Loucy (cell line): ENCODE measurements around the gene VSIG10L2.

Experiments used
- H2AFZ ChIP-seq: fragments of 200-600 bp; sonication (generic); 2 replicates; pipeline ENCODE4 v1.6.0; 2016; ENCODE audit warnings: antibody characterized with exemption, mild to moderate bottlenecking, low read length, moderate library complexity
- H3F3A ChIP-seq: fragments of 200-600 bp; 2 replicates; pipeline ENCODE4 v1.6.0; 2016; ENCODE audit warnings: antibody characterized with exemption, low read depth, mild to moderate bottlenecking
- H3K27me3 ChIP-seq: fragments of 200-600 bp; sonication (generic); 2 replicates; pipeline ENCODE4 v1.6.1; 2014; ENCODE audit warnings: low read length, mild to moderate bottlenecking; ENCODE audit not compliant: insufficient read depth, poor library complexity, severe bottlenecking
- H3K36me3 ChIP-seq: fragments of 200-600 bp; sonication (generic); 2 replicates; pipeline ENCODE4 v1.6.1; 2016; ENCODE audit warnings: low read length; ENCODE audit not compliant: insufficient read depth
- H3K4me1 ChIP-seq: fragments of 200-600 bp; sonication (generic); 2 replicates; pipeline ENCODE4 v1.5.1; 2014; ENCODE audit warnings: low read length, mild to moderate bottlenecking; ENCODE audit not compliant: insufficient read depth, poor library complexity, severe bottlenecking
- H3K4me2 ChIP-seq: fragments of 200-600 bp; sonication (generic); 2 replicates; pipeline ENCODE4 v1.6.0; 2014; ENCODE audit warnings: antibody characterized with exemption, low read length, low read depth, mild to moderate bottlenecking; ENCODE audit not compliant: poor library complexity, severe bottlenecking
- H3K4me3 ChIP-seq: fragments of 200-600 bp; sonication (generic); 2 replicates; pipeline ENCODE4 v1.5.1; 2014; ENCODE audit warnings: low read length, mild to moderate bottlenecking, mixed read lengths; ENCODE audit not compliant: poor library complexity, severe bottlenecking
- H3K79me2 ChIP-seq: fragments of 200-600 bp; sonication (generic); 2 replicates; pipeline ENCODE4 v1.6.1; 2014; ENCODE audit warnings: low read length; ENCODE audit not compliant: insufficient read depth
- H3K9ac ChIP-seq: fragments of 200-600 bp; sonication (generic); 2 replicates; pipeline ENCODE4 v1.6.0; 2014; ENCODE audit warnings: mild to moderate bottlenecking, low read depth, low read length, moderate library complexity; ENCODE audit not compliant: poor library complexity, severe bottlenecking
- H3K9me2 ChIP-seq: fragments of 200-600 bp; sonication (generic); replicated peaks from 2 replicates; pipeline ENCODE4 v1.6.1; 2016; ENCODE audit warnings: low read depth, low read length, mixed read lengths
- H3K9me3 ChIP-seq: fragments of 200-600 bp; sonication (generic); 2 replicates; pipeline ENCODE4 v1.6.1; 2014; ENCODE audit warnings: mild to moderate bottlenecking, antibody characterized with exemption, low read length, low read depth; ENCODE audit not compliant: insufficient read depth
- H4K20me1 ChIP-seq: fragments of 200-600 bp; sonication (generic); 2 replicates; pipeline ENCODE4 v1.6.0; 2014; ENCODE audit warnings: antibody characterized with exemption, low read length, mild to moderate bottlenecking; ENCODE audit not compliant: insufficient read depth, poor library complexity, severe bottlenecking
- EZH2phosphoT487 ChIP-seq: fragments of 200-600 bp; IDR thresholded peaks from 2 replicates; pipeline ENCODE4 v1.6.1; 2018; ENCODE audit warnings: antibody characterized with exemption, mild to moderate bottlenecking, moderate library complexity, borderline replicate concordance
- TF ChIP-seq, protein P1 (sequence below): fragments of 200-600 bp; sonication (generic); conservative IDR thresholded peaks from 2 replicates; pipeline ENCODE4 v1.5.1; 2014; ENCODE audit warnings: mild to moderate bottlenecking, antibody characterized with exemption, low read length

The VSIG10L2 gene

DNA sequence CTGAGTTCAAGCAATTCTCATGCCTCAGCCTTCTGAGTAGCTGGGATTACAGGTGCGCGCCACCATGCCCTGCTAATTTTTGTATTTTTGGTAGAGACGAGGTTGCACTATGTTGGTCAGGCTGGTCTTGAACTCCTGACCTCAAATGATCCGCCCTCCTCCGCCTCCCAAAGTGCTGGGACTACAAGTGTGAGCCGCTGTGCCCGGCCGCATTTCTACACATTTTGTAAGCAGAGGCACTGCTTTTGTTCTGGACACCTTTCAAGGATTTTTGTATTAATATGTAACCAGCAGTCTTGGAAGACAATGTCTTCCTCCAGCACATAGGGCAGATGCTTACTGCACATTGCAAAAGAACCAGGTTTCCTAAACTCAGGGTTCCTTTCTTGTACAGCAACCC lies 11.4 kb upstream of the VSIG10L2 start:
- H2AFZ ChIP-seq: no peak overlapping the region
- TF ChIP-seq, protein P1, sequence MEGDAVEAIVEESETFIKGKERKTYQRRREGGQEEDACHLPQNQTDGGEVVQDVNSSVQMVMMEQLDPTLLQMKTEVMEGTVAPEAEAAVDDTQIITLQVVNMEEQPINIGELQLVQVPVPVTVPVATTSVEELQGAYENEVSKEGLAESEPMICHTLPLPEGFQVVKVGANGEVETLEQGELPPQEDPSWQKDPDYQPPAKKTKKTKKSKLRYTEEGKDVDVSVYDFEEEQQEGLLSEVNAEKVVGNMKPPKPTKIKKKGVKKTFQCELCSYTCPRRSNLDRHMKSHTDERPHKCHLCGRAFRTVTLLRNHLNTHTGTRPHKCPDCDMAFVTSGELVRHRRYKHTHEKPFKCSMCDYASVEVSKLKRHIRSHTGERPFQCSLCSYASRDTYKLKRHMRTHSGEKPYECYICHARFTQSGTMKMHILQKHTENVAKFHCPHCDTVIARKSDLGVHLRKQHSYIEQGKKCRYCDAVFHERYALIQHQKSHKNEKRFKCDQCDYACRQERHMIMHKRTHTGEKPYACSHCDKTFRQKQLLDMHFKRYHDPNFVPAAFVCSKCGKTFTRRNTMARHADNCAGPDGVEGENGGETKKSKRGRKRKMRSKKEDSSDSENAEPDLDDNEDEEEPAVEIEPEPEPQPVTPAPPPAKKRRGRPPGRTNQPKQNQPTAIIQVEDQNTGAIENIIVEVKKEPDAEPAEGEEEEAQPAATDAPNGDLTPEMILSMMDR: no peak
- no peak for TF ChIP-seq EZH2phosphoT487
- H3K9me3 ChIP-seq: no peaks in the 10 kb centered on the region
- no peaks in the 10 kb centered on the region for H3K79me2 ChIP-seq
- no peaks in the 10 kb centered on the region for H3K9me2 ChIP-seq
- no peak overlapping the region for H3K9ac ChIP-seq
- no peaks in the 10 kb centered on the region for H3K36me3 ChIP-seq
- H3K27me3 ChIP-seq: peaks cover 18% of the 10 kb centered on the region
- H3F3A ChIP-seq: no peaks in the 10 kb centered on the region
- H3K4me2 ChIP-seq: no peak overlapping the region
- H4K20me1 ChIP-seq: no peaks in the 10 kb centered on the region
- no peak overlapping the region for H3K4me3 ChIP-seq
- no peaks in the 10 kb centered on the region for H3K4me1 ChIP-seq

DNA sequence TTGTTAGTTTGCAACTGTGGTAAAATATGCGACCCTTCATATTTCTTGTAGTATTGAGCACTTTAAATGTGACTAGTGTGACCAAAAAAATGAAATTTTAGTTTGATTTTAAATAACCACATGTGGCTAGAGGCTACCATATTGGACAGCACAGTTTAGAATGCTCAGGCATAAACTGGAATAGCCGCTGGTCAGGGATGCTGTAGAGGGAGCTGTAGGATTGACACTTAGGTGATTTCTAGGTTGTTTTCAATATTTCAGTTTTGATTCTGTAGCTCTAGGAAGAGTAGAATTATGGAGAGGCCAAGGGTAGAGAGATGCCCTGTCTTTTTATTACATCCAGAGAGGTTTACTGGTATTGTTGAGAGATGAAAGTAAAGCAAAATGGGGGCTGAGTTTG lies 10.8 kb upstream of the VSIG10L2 start:
- H3K9me3 ChIP-seq: no peaks in the 10 kb centered on the region
- H3K27me3 ChIP-seq: peaks cover 18% of the 10 kb centered on the region

DNA sequence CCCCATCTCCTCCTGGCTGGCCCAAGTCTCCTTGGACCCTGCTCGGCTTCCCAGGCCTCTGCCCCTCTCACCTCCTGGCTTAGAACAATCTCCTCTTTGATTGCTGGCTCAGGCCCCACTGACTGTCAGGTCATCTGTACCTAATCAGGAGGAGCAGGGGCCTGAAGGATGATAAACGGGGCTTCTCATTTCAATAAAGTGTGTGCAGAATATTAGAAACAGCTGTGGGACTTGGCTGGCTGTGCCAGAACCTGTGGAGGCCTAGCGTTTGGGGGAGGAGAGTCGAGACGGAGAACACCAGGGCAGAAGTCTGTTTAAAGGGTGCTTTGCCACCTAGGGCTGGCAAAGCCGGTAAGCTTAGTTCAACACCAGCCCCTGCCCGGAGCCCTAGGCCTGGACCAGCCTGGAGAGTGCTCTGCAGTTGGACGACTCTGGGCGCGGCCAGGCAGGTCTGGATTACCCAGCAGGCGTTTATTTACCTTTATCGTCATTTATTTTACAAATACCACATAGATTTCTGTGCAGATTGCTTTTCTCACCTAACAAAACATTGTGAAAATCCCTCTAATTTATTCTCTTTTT lies 10.1 kb upstream of the VSIG10L2 start:
- no peaks in the 10 kb centered on the region for H3K79me2 ChIP-seq
- H3K9me2 ChIP-seq: no peaks in the 10 kb centered on the region
- no peaks in the 10 kb centered on the region for H3F3A ChIP-seq
- H3K4me1 ChIP-seq: no peaks in the 10 kb centered on the region
- H3K4me3 ChIP-seq: no peak overlapping the region
- H3K9ac ChIP-seq: no peak overlapping the region
- H3K27me3 ChIP-seq: peaks cover 18% of the 10 kb centered on the region
- no peaks in the 10 kb centered on the region for H3K9me3 ChIP-seq
- no peak for TF ChIP-seq EZH2phosphoT487
- TF ChIP-seq, protein P1: no peak
- H2AFZ ChIP-seq: no peak overlapping the region
- no peak overlapping the region for H3K4me2 ChIP-seq
- H3K36me3 ChIP-seq: no peaks in the 10 kb centered on the region
- H4K20me1 ChIP-seq: no peaks in the 10 kb centered on the region

More for the DNA sequence above, 10.8 kb upstream of the VSIG10L2 start:
- H3K4me3 ChIP-seq: no peak overlapping the region
- H3K9ac ChIP-seq: no peak overlapping the region
- H3K4me2 ChIP-seq: no peak overlapping the region
- H3K9me2 ChIP-seq: no peaks in the 10 kb centered on the region
- H3F3A ChIP-seq: no peaks in the 10 kb centered on the region
- H4K20me1 ChIP-seq: no peaks in the 10 kb centered on the region
- H3K36me3 ChIP-seq: no peaks in the 10 kb centered on the region
- no peaks in the 10 kb centered on the region for H3K4me1 ChIP-seq
- TF ChIP-seq, protein P1: 0 out of 2 replicates have a peak, but pooled peaks have one; percentile 14
- TF ChIP-seq EZH2phosphoT487: no peak
- H3K79me2 ChIP-seq: no peaks in the 10 kb centered on the region
- no peak overlapping the region for H2AFZ ChIP-seq
